ENCODE data around the gene ID2.
A peak's percentile ranks its signal among the peaks of the same experiment; 100 is the strongest.

Gene ID2

DNA sequence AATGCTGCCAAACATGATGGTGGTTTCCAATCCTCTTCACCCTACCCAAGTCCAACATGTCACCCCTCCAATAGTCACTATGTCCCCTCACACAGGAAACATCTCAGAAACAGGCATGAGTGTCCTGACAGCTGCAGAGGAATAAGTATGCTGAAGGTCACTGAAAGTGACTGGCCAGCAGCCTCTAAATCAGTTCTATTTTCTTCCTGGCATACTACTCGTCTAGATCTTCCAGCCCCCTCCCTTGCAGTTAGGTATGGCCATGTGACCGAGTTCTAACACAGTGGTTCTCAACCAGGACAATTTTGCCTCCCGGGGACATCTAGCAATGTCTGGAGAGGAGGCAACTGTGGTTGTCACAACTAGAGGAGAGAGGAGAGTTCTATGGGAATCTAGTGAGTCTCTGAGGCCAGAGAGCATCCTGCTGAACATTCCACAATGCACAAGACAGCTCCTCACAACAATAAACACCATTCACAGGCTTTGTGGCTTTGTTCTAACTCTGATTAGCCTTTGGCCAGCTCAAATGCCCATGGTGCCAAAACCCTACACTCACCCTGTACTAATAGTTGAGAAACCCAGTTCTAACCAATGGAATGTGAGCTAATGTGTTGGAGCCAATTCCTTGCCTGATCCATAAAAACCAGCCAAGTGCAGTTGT lies 12.6 kb upstream of the ID2 start:
- no peak for DNase-seq (ENCODE audit: low read depth in 2 of 2)

DNA sequence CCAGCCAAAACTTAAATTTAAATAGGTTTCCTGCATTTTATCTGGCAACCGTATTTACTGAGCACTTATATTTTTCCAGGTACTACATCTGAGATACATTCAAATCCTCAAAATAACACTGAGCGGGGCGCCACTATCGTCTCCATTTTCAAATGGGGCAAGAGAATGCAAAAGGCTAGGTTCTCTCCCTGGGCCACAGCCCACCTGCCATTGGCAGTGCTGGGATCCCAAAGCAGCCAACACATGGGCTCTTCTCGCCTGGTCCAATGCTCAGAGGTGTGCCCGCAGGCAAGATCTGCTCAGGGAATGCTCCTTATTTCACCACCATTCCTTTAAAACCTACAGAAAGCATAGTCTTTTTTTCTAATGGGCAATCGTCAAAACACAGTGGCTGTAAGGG lies 11.3 kb upstream of the ID2 start:
- DNase-seq (ENCODE audit: low read depth in 2 of 2), result no peak

DNA sequence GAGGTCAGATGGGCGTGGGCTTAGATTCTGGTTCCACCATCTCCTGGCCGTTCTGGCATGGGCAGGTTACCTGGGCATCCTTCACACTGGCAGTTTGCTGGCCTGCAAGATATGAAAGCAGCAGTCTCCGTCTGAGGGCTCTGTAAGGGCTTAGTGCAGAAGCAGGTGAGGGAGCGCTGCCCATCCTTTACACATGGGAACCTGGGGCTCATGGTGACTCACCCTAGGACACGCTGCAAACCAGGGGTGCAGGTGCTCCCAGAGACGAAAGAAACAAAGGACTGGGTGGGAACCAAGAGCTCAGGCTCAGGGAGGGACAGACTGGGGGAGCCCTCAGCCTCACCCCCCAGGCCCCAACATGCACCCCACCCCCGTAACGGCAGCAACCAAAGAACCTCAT lies 10.7 kb upstream of the ID2 start:
- no peak for DNase-seq (ENCODE audit: low read depth in 2 of 2)

DNA sequence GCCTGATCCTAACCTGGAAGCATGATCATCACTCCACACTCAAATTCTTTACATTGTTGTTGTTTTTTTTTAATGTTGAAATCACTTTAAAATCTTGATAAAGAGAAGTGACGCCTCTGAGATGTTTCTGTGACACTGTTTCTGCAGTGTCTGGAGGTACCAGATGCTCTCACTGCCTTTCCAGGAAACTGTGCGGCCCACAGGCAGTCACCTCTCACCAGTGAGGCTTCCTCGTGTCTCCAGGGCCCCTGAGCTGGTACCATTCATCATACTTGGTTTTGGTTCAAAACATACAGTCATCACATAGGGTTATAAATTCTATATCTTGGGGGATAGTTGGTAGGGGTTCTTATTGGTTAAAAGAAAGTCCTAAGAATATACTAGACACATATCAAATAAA lies 10.1 kb upstream of the ID2 start:
- DNase-seq (ENCODE audit: low read depth in 2 of 2), result no peak

DNA sequence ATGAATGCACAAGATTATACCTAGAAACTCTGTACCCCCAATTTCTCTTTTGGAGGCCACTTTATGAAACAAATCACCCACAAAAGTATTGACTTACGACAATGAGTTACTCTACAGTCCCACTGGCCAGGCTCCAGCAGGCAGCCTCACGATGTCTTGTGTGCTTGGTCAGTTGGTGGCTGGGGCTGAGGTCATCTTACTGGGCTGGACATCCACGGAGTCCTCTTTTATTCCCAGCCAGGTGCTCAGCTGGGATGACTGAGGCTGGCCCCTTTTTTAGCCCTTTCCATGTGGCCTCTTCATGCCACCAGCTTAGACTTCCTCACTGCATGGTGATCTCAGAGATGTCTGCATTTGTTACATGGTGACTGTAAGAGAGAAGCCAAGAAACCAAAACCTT lies 8.9 kb upstream of the ID2 start:
- no peak for DNase-seq (ENCODE audit: low read depth in 2 of 2)

DNA sequence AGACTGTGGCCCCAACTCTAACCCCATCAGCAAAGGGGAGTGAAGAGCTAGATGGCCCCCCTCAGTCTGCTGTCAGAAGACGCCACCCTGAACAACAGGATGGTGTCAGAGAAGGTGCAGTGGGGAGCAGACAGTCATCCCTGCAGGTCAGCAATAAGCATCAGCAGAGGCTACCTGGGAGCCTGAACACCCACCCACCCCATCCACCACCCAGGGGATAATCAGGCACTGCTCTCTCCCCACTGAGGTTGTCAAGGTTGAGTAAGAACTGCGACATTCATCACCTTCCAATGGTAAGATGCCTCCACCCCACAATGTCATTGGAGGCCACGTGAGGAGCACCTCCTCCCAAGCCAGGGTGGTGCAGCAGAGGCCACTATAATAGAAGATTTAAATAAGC lies 8.5 kb upstream of the ID2 start:
- no peak for DNase-seq (ENCODE audit: low read depth in 2 of 2)

DNA sequence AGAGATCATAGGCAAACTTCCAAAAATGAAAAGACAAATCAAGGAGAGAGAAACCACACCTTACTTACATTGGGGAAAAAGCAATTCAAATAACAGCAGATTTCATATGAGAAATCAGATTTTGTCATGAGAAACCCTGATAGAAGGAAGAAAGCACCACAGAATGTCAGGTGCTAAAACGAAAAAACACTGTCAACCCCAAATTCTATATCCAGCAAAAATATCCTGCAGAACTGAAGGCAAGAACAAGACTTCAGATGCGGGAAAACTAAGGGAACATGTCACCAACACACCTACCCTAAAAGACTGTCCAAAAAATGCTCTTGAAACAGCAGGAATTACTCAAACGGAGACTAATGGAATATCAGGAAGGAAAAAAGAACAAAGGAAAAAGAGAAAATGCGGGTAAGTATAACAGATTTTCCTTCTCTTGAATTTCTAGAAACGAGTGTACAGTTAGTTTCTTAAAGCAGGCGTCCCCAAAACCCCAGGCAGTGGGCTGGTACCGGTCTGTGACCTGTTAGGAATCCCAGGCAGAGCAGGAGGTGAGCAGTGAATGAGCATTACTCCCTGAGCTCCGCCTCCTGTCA lies 7.3 kb upstream of the ID2 start:
- DNase-seq (ENCODE audit: low read depth in 2 of 2), result no peak

DNA sequence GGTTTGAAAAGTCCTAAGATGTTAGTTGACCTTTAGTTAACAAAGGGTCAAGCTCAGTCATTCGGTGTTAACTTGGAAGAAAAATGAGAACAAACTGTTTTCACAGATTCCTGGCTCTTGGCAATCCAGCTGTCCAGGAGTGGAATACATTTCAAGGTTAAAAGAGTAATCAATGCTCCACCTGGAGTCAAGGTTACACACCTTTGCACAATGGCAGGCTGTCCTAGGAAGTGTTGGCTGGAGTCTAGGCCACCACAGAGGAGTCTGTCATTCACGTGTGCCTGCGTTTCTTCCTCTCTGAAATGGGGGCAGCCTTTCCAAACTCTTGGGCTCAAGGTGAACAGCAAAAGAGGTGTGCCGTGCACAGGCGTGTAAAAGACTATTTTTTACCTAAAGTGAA lies 6.3 kb upstream of the ID2 start:
- no peak for DNase-seq (ENCODE audit: low read depth in 2 of 2)

DNA sequence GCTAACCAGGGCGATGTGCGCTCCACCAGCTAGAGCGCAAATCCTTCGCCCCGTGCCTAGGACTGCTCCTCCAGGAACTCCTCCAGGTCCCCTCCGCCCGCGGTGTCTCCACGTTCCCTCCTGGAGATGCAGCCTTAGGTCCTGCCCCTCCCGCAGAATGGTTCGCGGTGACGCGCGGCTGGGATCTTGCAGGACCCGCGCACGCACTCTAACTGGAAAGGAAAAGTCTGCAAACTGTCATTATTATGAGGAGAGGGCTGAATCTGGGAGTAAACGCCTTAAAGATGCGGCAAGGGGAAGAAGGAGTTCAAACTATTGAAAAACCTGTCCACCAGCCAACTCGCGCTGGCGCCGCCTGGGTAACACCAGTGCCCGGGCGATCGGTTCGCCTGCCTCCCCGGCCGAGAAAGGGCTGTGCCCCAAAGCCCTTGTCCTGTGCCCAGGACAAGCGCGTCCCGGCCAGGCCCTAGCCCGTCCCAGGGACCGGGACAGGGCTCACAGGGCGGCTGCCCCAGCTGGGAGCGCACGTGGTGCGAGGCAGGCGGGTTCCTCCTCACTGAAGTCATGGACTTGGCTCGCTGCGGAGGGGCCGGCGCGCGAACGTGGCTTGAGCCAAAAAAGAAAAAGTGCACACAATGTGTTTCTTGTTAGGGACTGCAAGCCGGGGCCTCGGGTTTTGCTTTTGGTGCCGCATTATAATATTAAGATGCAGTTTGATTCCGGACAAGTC lies 5.5 kb upstream of the ID2 start:
- DNase-seq (ENCODE audit: low read depth in 2 of 2), result no peak

DNA sequence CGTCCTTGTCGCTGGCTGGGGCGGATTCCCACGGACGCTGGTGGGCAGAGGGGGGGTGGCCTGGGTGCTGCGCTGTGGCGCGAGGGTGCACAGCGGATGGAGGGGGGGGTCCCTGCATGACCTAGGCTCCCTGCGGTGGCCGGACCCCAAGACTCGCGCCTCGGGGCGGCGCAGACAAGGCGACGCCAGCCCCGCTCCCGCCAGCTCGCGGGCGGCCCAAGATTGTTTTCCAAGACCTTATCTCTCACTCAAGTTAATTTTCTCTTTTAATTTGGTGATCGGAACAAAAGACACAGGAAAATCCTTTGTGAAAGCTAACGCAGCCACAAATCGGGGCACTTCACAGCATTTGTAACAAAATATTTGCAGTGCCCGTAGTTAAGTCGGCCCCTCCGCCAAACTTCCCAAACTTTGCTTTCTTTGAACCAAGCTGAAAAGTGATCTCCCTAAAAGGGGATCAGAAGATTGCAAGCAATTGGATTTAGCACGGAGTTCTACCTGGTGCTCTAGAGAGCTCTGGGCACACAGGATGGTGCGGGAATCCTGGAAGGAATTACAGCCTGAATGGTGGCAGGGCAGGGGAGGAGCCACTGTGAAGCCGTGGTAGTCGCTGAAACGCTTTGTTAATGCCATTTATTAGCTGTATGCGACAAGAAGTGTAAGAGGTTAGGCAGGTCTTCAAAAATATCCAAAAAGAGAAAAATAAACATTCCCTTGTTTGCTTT lies 4.8 kb upstream of the ID2 start:
- DNase-seq (ENCODE audit: low read depth in 2 of 2), result no peak

DNA sequence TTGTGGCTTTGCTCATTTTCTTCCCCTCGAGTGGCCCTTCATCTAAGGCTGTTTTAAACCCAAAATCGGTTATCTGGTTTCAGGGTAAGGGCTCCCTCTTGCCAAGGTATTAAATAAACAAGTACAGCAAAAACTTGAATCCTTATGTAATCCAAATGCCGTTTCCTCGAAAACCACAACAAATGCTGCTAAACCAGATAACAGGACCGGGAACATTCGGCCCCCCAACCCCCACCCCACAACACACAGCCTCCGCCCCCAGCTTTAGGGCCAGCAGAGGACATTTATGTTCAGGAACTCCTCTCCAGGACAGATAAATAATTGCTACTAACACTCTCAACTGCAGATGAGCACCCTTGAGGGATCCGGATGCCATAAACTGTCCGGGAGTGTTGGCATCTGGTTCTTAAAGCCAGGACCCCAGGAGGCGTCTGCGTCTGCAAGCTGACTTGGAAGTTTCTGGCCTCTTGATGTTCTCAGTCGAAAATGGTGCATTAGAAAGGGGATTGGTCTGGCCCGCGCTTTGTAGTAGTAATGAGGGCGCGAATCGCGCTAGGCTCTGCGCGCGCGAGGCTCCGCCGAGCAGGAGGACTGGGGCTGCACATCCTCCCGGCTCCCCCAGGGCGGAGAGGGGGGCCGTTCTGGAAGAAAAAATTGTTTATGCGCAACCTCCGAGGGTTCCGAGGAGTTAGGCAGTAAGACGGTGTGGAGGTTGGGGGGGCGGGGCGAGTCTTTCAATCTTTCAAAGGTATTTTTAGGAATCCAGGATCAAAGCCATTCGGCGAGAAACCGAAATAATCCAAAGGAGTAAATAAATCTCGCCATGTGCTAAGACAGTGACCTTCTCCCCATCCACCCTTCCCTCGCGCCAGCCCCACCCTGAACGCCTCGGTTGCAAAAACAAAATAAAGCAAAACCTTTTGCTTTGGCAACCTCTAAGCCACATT lies 3.9 kb upstream of the ID2 start:
- DNase-seq (ENCODE audit: low read depth in 2 of 2), result no peak

DNA sequence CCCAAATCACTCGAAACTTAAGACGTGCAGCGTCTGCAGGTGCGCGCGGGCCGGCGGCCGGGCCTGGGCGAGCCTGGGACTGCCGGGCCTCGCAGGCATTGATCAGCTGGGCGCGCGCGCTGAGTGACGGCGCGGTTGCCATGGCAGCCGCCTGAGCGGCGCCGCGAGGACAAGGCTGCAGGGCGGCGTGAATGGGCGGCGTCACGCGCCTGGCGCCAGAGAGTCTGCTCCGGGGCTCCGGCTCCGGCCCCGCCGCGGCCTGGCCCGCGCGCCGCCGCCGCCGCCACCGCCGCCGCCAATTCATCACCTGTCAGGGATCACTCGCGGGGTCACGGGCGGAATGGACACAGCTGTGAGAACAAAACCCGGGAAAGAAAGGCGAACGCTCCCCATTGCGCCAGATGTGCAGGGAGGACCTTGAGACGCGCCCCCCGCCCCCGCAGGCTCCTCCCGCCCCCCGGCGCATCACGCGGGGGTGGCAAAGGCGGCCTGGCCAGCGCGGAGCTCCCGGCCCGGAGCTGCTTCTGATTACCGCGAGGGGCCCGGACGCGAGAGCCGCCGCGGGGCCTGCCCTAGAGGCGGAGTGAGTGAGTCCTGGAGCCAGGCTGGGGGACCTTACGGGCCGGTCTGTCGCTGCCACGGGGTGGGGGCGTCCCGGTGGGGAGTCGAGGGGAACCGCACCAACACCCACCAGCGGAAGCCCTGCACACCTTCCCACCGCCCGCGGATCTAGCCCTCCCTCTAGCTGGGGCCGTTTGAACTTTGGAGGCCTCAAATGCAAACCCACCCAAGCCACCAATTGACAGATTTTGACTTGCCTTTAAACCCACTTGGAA lies 2.9 kb upstream of the ID2 start:
- DNase-seq (ENCODE audit: low read depth in 2 of 2), result peak; percentile 61 to 62

DNA sequence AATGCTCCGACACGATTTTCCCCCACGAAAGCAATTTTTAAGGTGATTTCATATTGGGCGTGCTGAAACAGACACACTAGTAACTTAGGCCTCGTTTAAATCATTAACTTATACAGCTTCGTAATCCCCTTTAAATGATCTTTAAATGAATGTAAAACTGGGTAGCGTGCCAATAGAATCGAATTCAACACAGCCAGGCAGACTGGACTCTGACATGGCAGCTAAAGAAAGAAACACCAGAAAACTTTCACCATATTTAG lies 2.4 kb upstream of the ID2 start:
- DNase-seq (ENCODE audit: low read depth in 2 of 2), result no peak

DNA sequence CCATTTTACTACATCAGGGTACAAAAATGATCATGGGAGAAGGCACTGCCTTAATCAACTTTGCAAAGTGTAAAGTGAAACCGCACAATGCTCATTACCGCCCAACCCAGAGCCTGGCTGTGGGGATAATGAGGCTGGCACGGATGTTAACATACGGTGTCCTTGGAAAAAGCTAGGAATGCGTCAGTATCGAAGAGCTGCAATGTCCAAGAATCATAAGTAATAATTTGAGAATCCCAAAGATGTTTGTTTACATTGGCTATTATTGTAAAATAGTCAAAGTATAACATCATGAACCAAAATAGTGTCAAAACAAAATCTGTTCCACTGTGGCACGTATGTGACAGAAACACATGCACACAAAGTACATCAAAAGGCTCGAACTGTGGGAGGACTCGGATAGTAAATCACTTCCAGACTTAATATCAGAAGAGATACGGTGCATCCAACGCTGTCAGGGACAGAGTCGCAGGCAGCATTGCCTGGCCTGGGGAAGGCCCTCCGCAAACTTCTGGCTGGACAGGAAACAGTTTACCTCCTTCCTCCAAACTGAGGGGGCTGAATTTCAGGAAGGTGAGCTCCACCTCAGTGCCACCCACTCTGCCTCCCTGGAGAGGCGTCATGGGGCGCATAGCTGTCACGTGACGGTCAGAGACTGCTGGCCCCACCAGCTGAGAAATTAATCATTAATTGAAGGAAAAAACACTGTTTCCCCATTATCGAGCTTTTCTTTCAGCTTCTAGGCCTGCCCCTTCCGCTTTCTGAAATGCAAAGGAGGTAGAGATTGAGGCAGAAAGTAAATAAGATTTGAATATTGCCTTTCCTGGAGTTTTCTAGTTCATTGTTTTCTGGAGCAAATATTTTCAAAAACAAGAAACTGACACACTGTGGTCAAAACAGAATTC lies 1.8 kb upstream of the ID2 start:
- no peak for DNase-seq (ENCODE audit: low read depth in 2 of 2)

DNA sequence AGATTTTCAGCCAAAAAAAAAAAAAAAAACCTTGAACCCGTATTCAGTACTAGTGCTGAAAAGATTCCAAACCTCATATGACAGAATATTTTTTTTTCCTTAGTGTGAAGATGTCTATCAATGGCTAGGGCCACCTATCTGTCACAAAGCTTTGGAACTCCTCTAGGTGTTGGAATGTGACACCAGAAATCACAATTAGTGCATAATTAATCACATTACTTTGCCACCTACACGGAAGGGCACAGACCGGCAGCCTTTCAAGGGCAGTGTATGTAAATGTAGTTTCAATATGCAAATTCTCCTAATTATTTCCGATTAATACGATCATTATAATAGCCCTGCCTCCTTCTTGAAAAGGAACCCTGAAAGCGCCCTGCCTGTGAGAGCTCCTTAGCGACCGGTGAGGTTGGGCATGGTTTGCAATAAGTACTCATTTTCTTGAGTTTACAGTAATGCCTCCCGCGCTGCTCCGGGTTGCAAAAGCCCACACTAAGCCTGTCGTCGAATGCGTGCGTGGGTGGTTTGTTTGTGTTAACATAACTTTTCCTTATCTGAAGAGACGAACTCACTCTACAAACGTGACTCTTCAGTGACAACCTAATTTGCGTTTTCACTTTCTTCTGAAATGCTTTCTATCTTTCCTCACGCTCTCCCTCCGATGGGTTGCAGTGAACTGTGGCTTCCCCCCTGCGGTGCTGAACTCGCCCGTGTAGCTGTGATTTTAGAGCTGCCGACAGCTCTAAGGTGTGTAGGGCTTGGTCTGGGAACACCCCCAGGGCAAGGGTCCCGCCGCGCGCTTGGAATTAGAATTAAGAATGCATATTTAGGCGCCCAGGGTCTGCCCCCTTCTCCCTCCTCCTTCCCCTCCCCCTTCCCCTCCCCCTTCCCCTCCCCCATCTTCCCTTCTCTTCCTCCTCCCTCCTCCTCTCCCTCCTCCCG lies 765 bp upstream of the ID2 start:
- DNase-seq (ENCODE audit: low read depth in 2 of 2), result peak; percentile 63 to 70

DNA sequence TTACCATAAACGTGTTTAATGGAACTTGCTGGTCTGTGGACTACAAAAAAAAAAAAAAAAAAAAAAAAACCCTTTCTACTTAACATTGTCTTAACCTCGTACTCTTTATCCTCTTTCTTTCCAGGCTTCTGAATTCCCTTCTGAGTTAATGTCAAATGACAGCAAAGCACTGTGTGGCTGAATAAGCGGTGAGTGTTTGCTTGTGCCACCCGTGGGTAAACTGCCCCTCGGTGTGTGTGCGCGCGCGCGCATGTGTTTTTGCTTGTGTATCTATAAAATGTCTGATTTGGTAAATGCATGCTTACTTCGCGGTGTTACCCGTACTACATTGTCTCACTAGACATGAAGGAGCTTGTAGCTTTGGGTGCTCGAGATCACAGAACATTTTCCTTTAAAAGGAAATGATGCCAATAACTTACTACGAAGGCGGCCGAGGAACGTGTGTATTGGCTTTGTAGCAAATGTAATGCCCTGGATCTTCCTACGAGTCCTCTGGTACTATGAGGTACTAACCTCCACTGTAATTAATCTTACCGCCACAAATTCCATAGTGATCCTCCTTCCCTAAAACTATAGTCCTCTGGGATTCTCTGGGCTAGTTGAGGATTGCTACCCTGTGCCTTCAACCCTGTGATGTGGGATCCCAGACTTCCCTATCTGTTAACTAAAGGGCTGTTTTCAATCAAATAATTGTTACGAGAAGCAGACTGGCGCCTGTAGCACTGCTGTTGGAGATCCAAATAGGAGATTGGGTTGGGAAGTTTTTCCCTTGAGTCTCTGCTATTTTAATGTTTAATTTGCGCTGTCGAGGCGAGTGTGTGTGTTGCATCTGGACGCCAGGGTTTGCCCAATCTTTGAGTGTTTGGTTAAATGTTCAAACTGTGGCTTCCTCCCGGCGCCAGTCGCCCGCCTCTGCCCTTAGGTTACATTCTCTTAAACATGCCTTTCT lies 1.1 kb downstream of the ID2 start:
- DNase-seq (ENCODE audit: low read depth in 2 of 2), result no peak

DNA sequence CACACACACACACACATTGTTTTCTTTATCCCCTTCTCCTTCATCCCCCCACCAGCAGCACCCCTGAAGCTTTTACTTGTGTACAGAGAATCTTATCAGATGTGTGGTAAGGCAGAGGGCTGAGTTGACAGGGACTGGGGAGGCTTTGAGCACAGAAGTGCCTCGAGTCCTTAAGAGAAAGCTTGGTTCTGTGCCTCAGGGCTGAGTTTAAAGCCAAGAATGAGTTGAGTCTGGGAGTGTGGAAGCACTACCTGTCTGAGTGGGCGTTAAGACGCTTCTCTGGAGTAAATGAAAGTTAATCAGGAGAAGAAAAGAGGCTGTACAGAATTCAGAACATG lies 2.7 kb downstream of the ID2 start:
- no peak for DNase-seq (ENCODE audit: low read depth in 2 of 2)
